Activated CD8-positive, alpha-beta memory T cell treated with anti-CD3 and anti-CD28 coated beads, Interleukin-2, amount 50 U/mL, for 24 hours (primary cell): ENCODE measurements around the gene NCAPD2.
"Not testable (repeated sequence)": the region's sequence is repeated elsewhere in the genome, so short reads cannot be mapped to it uniquely, and the experiment has no call there.

Experiments
- DNase-seq: peaks from one replicate; pipeline ENCODE4 v3.0.0-alpha.2; 2020; ENCODE audit errors: extremely low read depth

Gene NCAPD2

DNA sequence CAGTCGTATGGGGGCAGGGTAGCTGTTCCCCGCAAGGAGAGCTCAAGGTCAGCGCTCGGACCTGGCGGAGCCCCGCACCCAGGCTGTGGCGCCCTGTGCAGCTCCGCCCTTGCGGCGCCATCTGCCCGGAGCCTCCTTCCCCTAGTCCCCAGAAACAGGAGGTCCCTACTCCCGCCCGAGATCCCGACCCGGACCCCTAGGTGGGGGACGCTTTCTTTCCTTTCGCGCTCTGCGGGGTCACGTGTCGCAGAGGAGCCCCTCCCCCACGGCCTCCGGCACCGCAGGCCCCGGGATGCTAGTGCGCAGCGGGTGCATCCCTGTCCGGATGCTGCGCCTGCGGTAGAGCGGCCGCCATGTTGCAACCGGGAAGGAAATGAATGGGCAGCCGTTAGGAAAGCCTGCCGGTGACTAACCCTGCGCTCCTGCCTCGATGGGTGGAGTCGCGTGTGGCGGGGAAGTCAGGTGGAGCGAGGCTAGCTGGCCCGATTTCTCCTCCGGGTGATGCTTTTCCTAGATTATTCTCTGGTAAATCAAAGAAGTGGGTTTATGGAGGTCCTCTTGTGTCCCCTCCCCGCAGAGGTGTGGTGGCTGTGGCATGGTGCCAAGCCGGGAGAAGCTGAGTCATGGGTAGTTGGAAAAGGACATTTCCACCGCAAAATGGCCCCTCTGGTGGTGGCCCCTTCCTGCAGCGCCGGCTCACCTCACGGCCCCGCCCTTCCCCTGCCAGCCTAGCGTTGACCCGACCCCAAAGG is 41.2 kb downstream of the NCAPD2 start:
- no peak for DNase-seq

DNA sequence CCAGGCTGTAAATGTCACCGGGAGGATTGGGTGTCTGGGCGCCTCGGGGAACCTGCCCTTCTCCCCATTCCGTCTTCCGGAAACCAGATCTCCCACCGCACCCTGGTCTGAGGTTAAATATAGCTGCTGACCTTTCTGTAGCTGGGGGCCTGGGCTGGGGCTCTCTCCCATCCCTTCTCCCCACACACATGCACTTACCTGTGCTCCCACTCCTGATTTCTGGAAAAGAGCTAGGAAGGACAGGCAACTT is 41.7 kb downstream of the NCAPD2 start:
- DNase-seq, result no peak

DNA sequence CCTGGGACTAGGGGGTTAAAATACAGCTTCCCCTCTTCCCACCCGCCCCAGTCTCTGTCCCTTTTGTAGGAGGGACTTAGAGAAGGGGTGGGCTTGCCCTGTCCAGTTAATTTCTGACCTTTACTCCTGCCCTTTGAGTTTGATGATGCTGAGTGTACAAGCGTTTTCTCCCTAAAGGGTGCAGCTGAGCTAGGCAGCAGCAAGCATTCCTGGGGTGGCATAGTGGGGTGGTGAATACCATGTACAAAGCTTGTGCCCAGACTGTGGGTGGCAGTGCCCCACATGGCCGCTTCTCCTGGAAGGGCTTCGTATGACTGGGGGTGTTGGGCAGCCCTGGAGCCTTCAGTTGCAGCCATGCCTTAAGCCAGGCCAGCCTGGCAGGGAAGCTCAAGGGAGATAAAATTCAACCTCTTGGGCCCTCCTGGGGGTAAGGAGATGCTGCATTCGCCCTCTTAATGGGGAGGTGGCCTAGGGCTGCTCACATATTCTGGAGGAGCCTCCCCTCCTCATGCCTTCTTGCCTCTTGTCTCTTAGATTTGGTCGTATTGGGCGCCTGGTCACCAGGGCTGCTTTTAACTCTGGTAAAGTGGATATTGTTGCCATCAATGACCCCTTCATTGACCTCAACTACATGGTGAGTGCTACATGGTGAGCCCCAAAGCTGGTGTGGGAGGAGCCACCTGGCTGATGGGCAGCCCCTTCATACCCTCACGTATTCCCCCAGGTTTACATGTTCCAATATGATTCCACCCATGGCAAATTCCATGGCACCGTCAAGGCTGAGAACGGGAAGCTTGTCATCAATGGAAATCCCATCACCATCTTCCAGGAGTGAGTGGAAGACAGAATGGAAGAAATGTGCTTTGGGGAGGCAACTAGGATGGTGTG is 42.3 kb downstream of the NCAPD2 start:
- no peak for DNase-seq

DNA sequence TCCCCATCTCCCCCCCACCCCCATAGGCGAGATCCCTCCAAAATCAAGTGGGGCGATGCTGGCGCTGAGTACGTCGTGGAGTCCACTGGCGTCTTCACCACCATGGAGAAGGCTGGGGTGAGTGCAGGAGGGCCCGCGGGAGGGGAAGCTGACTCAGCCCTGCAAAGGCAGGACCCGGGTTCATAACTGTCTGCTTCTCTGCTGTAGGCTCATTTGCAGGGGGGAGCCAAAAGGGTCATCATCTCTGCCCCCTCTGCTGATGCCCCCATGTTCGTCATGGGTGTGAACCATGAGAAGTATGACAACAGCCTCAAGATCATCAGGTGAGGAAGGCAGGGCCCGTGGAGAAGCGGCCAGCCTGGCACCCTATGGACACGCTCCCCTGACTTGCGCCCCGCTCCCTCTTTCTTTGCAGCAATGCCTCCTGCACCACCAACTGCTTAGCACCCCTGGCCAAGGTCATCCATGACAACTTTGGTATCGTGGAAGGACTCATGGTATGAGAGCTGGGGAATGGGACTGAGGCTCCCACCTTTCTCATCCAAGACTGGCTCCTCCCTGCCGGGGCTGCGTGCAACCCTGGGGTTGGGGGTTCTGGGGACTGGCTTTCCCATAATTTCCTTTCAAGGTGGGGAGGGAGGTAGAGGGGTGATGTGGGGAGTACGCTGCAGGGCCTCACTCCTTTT is 43.1 kb downstream of the NCAPD2 start:
- no peak for DNase-seq

DNA sequence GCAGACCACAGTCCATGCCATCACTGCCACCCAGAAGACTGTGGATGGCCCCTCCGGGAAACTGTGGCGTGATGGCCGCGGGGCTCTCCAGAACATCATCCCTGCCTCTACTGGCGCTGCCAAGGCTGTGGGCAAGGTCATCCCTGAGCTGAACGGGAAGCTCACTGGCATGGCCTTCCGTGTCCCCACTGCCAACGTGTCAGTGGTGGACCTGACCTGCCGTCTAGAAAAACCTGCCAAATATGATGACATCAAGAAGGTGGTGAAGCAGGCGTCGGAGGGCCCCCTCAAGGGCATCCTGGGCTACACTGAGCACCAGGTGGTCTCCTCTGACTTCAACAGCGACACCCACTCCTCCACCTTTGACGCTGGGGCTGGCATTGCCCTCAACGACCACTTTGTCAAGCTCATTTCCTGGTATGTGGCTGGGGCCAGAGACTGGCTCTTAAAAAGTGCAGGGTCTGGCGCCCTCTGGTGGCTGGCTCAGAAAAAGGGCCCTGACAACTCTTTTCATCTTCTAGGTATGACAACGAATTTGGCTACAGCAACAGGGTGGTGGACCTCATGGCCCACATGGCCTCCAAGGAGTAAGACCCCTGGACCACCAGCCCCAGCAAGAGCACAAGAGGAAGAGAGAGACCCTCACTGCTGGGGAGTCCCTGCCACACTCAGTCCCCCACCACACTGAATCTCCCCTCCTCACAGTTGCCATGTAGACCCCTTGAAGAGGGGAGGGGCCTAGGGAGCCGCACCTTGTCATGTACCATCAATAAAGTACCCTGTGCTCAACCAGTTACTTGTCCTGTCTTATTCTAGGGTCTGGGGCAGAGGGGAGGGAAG is 43.9 kb downstream of the NCAPD2 start:
- DNase-seq, result not testable (repeated sequence)

DNA sequence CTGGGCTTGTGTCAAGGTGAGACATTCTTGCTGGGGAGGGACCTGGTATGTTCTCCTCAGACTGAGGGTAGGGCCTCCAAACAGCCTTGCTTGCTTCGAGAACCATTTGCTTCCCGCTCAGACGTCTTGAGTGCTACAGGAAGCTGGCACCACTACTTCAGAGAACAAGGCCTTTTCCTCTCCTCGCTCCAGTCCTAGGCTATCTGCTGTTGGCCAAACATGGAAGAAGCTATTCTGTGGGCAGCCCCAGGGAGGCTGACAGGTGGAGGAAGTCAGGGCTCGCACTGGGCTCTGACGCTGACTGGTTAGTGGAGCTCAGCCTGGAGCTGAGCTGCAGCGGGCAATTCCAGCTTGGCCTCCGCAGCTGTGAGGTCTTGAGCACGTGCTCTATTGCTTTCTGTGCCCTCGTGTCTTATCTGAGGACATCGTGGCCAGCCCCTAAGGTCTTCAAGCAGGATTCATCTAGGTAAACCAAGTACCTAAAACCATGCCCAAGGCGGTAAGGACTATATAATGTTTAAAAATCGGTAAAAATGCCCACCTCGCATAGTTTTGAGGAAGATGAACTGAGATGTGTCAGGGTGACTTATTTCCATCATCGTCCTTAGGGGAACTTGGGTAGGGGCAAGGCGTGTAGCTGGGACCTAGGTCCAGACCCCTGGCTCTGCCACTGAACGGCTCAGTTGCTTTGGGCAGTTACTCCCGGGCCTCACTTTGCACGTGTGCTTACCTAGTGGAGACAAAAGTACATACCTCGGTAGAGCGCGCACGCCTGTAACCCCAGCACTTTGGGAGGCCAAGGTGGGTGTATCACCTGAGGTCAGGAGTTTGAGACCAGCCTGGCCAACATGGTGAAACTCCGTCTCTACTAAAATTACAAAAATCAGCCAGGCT is 44.8 kb downstream of the NCAPD2 start:
- no peak for DNase-seq

DNA sequence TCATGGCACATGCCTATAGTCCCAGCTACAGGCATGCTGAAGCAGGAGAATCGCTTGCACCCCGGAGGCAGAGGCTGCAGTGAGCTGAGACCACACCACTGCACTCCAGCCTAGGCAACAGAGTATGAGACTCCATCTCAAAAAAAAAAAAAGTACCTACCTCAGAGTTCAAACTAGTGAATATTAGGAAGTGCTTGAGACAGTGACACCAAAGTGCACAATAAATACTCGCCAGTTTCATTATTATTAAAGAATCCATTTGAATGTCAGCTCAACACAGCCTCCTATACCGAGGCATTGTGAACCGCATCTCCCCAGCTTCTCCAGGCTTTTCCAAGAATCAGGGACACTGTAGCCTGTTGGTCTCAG is 45.4 kb downstream of the NCAPD2 start:
- no peak for DNase-seq

DNA sequence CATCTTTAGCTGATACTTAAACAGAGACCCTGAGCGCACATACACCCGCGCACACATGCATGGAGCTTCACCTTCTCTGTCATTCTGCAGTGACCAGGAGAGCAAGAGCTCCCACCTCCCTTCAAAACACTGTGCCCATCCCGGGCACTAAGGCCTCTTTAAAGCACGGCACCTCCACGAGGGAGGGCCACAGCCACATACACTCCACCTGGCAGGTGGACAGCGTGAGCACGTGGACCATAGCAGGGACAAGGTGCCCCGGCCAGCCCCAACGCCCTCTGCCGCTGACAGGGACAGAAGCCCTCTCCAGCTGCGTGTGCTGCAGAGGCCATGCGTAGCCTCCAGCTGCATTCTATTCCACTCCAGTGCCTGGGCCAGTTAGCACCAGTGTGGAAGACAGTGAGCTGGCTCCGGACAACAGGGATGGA is 45.8 kb downstream of the NCAPD2 start:
- DNase-seq, result no peak

DNA sequence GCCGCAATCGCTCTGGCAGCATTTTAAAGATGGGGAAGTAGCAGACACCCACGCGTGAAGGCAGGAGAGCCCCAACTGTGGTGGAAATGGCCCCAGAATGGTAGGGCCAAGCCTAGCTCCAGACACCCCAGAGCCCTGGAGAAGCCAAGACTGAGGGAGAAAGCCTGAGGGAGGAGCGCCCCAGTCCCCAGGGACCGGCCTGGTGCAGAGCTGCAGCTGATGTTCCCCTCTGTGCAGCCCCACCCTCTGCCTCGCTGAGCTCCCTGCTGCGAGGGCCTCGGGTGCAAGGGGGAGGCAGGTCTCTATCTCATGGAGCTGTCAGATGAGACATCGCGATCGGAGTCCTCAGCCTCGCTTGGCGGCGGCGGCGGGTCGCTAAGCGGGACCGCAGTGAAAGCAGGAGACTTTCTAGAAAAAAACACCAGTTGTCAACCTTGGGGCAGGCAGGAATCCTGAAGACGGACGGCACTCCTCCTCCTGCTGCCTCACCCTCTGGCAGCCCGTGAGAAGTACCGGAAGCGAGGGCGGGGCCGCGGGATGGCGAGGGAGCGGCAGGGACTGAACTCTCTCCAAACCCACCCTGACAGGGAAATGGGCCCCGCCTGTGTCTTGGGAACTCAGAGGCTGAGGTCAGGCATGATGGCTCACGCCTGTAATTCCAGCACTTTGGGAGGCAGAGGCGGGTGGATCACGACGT is 46.4 kb downstream of the NCAPD2 start:
- no peak for DNase-seq

DNA sequence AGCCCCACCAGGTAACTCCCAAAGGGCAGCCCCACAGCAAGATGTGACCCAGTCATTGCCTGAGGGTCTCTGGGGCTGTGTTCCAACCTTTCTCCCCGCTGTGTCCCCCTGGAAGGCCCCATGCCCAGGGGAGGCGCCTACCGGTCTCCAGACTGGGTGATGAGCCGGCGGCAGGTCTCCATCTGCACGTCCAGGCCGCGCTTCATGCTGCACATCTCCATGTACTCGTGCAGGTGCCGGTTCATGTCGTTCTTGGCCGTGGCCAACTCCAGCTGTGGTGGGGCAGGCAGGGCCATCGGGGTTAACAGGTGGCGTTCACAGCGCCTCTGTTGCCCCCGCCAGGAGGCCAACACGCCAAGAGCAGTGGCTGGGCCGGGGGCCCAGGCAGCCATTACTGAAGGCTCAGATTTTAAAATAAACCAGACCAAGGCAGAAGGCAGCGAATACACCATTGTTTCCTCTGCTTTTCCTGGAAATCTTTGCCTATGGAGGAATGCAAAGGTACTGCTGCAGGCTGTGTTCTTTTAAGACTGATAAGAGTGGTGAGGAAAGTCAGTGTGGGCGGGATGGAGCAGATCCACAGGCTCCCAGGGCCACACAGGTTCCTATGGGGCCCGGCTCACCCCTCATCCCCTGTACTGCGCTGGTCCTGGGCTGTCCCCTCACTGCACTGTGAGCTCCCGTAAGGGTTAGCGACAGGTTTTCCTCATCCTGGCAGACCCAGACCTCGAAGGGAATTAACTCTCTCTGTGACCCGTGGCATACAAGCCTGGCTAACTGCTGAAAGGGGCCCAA is 47.7 kb downstream of the NCAPD2 start:
- DNase-seq, result no peak

DNA sequence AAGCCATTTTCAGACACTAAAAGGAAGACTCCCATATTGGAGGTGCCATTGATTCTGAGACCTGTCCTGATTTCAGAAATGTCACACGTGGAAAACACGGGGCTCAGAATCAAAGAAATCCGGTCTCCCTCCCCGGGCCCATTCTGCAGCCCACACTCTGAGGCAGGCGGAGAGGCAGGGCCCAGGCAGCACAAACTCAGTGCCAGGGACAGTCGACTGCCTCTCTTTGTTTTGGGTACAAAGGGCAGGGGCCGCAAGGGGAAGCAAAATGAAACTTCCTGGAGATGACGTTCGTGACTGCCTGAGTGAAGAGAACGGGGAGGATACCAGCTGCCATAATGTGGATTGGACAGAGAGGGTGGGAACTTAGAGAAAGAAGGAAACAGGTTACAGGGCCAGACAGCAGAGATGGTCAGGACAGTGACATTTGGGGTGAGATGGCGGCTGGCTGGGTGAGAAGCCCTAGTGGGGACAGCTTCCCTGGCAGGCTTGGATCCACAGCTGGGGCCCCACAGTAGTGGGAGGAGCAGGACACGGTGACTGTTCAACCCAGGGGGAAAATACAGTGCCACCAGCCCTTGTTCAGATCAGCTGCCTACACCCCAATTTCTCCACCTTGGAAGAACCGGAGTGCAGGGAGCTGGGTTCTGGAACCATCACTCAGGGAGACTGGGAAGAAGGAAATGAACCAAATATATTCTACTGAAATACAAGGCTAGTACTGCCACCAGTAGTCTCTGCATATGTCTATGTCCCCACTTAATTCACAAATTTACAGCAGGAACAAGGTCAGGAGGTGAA is 48.5 kb downstream of the NCAPD2 start:
- DNase-seq, result no peak

DNA sequence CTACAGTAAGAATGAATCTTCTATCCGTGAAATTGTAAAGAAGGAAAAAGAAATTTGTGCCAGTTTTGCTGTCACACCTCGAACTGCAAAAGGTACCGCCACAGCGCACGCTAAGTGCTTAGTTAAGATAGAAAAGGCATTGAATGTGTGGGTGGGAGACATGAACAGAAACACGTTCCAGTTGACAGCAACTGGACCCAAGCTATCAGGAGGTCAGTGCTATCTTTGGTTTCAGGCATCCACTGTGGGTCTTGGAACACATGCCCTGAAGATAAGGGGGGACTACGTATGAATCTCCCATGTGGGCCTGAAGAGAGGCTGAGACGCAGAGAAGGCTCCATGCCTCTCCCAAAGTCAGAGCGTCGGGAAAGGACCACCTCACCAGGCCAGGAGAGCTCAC is 52.1 kb downstream of the NCAPD2 start:
- no peak for DNase-seq

DNA sequence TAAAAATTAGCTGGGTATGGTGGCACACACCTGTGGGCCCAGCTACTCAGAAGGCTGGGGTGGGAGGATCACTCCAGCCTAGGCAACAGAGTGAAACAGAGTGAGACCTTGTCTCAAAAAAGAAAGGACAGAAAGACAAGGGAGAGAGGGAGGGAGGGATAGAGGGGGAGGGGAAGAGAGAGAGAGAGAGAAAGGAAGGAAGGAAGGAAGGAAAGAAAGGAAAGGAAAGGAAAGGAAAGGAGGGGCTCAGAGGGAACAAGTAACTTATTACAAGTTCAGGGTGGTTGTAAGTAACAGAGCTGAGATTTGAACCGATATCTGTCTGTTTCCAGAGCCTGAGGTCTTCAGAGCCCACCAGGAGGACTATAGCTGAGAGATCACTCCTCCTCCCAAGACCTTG is 53.7 kb downstream of the NCAPD2 start:
- DNase-seq, result no peak

DNA sequence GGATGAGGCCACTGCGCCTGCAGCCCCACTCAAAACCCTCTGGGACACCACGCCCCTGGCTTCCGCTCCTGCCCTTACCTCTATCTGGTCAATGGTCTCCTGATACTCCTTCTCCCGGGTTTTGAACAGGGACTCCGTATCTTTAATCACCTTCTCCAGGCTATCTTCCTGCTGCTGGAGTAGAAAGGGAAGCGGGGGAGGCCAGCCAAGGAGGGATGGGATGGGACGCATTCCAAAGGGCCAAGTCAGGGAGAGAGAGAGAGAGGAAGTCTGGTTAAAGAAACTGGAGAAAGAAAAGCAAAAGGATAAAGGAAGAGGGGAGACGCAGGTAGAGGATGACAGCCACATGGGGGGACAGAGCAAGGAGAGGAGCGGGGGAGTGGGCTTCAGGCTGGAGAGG is 54.1 kb downstream of the NCAPD2 start:
- no peak for DNase-seq

DNA sequence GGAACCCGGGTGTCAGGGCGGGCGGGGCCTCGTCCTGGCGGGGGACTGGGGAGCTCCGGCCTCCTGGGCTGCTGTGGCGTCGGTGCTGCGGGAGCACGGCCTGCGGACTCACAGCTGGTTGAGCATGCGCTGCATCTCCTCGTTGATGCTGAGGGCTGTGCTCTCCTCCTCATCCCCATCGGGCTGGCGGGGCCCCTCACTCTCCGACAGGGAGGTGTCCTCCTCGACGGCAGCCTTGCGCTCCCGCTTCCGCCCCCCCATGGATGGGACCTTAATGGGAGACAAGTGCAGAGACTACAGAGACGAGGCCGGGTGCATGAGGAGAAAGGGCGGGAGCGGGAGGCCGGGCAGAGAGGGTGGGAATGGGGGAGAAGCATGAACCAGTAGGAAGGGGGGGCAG is 54.7 kb downstream of the NCAPD2 start:
- DNase-seq, result no peak

DNA sequence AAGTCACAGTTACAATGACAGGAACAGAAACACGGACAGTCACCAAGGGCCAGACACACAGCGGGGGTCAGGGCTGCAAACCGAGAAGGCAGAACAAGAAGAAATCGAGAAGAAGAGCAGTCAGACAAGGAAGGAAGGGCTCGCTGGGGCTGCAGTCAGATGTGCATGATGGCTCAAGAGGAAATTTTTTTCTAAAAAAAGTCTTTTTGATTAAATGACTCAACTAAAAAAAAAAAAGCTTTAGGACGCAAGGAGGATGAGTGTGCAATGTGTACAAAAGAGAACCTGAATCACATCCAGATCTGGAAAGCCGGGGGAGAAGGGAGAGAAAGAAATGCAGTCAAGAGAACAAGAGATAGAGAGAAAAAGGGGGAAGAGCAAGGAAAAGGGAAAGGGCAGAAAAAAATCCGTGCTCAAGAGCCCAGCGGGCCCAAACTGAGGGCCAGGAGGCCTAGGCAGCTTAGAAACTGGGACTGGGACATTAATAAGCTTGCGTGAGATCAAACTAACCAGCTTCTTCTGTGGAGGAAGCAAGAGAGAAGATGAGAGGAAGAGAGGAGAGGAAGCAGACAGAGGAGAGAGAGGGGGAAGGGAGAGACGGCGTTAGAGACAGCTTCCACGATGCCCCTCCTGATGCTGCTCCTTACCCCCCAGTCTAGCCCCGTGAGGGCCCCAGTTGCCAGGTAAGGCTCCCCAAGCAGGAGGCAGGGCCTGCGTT is 55.2 kb downstream of the NCAPD2 start:
- no peak for DNase-seq

DNA sequence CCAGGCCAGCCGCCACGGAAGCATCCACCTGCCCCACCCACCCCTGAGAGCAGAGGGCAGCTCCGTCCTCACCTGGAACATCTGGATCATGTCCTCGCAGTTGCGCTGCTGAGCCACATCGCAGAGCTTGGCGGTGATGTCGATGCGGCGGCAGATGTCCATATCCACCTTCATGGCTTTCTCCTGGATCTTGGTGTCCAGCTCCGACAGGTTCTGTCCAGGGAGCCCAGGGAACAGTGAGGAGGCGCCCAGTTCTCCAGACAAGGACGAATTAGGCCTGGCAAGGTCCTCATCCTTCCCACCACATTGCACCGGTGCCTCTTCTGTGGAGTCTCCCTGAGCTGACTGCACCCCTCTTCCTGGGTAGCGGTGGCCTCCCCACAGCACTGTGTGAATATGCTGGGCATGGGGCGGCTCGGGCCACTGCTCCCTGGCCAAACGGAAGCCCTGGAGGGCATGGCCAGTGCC is 55.8 kb downstream of the NCAPD2 start:
- DNase-seq, result no peak
